Caco-2 (cell line): Measurements from ENCODE around the gene UBQLN4. TPM values are rescaled to one million over a fixed set of nuclear protein-coding genes. Genes with fewer than 3 reads are reported as not detected.
A peak's percentile ranks its signal among the peaks of the same experiment; 100 is the strongest.

Experiments
- BruUV-seq: library from RNA; stranded (reverse); fragments of 400-500 nt; replicated peaks from 2 replicates; lab custom pipeline; 2021; lab: Mats Ljungman, UMichigan
- CTCF ChIA-PET: fragments of 300-600 bp; sonication (Branson Sonifier 250); formaldehyde crosslinking; loops from one replicate; lab custom pipeline; 2022; ENCODE audit warnings: antibody characterized with exemption; lab: Charles Lee
- POLR2A ChIA-PET: fragments of 300-600 bp; sonication (Branson Sonifier 250); formaldehyde crosslinking; loops from one replicate; lab custom pipeline; 2022; ENCODE audit warnings: antibody characterized with exemption; lab: Charles Lee
- DNase-seq, 2 experiments: peaks; one replicate each; pipeline versions ENCODE4 v3.0.0 to v3.0.0-alpha.2; 2020 to 2022
- H3K27me3 ChIP-seq: replicated peaks from 2 replicates; pipeline ENCODE4 v1.6.0; 2011; ENCODE audit warnings: low read length; ENCODE audit not compliant: control insufficient read depth, insufficient read depth
- H3K36me3 ChIP-seq: 2 replicates; pipeline ENCODE4 v1.5.1; 2011; ENCODE audit warnings: low read length; ENCODE audit not compliant: control insufficient read depth, insufficient read depth
- H3K4me1 ChIP-seq: fragments of 250-450 bp; sonication (Bioruptor Pico); 2 replicates; pipeline ENCODE4 v1.5.1; 2020; ENCODE audit warnings: mild to moderate bottlenecking
- H3K4me3 ChIP-seq: 2 replicates; pipeline ENCODE4 v1.5.1; 2011; ENCODE audit warnings: low read depth, mild to moderate bottlenecking, control low read depth, low read length
- H3K9me3 ChIP-seq: fragments of 250-450 bp; sonication (Bioruptor Pico); 2 replicates; pipeline ENCODE4 v1.5.1; 2020; ENCODE audit warnings: mild to moderate bottlenecking, moderate library complexity
- H3K27ac Mint-ChIP-seq: one replicate; pipeline ENCODE4 v1.8.0; 2022; ENCODE audit warnings: mixed read lengths; ENCODE audit not compliant: unreplicated experiment
- H3K27me3 Mint-ChIP-seq: one replicate; pipeline ENCODE4 v1.8.0; 2022; ENCODE audit warnings: mixed read lengths; ENCODE audit not compliant: insufficient read depth, unreplicated experiment
- H3K36me3 Mint-ChIP-seq: one replicate; pipeline ENCODE4 v1.8.0; 2022; ENCODE audit warnings: mild to moderate bottlenecking, mixed read lengths; ENCODE audit not compliant: insufficient read depth, unreplicated experiment
- H3K4me1 Mint-ChIP-seq: one replicate; pipeline ENCODE4 v1.8.0; 2022; ENCODE audit warnings: low read depth, mixed read lengths; ENCODE audit not compliant: unreplicated experiment
- H3K4me3 Mint-ChIP-seq: one replicate; pipeline ENCODE4 v1.8.0; 2022; ENCODE audit warnings: mild to moderate bottlenecking, moderate library complexity, mixed read lengths; ENCODE audit not compliant: unreplicated experiment
- H3K9me3 Mint-ChIP-seq: one replicate; pipeline ENCODE4 v1.8.0; 2022; ENCODE audit warnings: mixed read lengths; ENCODE audit not compliant: unreplicated experiment
- CTCF ChIP-seq, 2 experiments: fragments of 200-600 bp in 1 of 2; IDR thresholded peaks; 1 replicate in 1 of 2; 2 replicates in 1 of 2; pipeline versions ENCODE4 v1.5.1 to v1.8.0; 2011 to 2022; ENCODE audit warnings: antibody characterized with exemption in 1 of 2, control low read depth in 1 of 2, inconsistent platforms in 1 of 2, low read depth in 1 of 2, low read length in 1 of 2, mild to moderate bottlenecking in 1 of 2, moderate library complexity in 1 of 2; ENCODE audit not compliant: insufficient read depth in 1 of 2, severe bottlenecking in 1 of 2, unreplicated experiment in 1 of 2
- intact Hi-C: fragments of 100-400 bp; cut with micrococcal nuclease; formaldehyde crosslinking; loops from one replicate; pipeline ENCODE4 v1.10.0; 2022; ENCODE audit not compliant: unreplicated experiment
- total RNA-seq: library from RNA; stranded (reverse); gene quantifications from 2 replicates; pipeline ENCODE4 v1.2.3, GENCODE V29; 2022

Gene UBQLN4
- total RNA-seq, 1 experiment from 2014 or later: 60.9 TPM

GRCh38 chr1:155989242-155990004, 64.2 kb downstream of the UBQLN4 start:
- BruUV-seq: no TSS peak
- no peak overlapping the region for H3K27ac Mint-ChIP-seq
- DNase-seq: peak; percentile 60 to 80

More at GRCh38 chr1:155989242-155990004, 64.2 kb downstream of the UBQLN4 start:
- no peaks in the 10 kb centered on the region for H3K27me3 Mint-ChIP-seq
- H3K36me3 Mint-ChIP-seq: no peaks in the 10 kb centered on the region
- H3K27me3 ChIP-seq: no peaks in the 10 kb centered on the region
- H3K4me1 Mint-ChIP-seq: peaks cover 2% of the 10 kb centered on the region
- POLR2A ChIA-PET: no interaction called here
- peak; percentile 94 to 98 for TF ChIP-seq CTCF (IDR thresholded peaks at IDR 0.05; ENCODE audit: insufficient read depth in 1 of 2, low read depth in 1 of 2, low read length in 1 of 2, severe bottlenecking in 1 of 2, unreplicated experiment in 1 of 2)
- CTCF ChIA-PET: interaction anchor here (0.6 to 3.1 kb wide), 13 partner anchors 11 to 79 kb away, joined by 3 to 29 read pairs (median 5); partner anchors contain the start of gene ARHGEF2
- H3K9me3 ChIP-seq: no peaks in the 10 kb centered on the region
- intact Hi-C loops: loop anchor here (1.0 kb wide), 3 partner anchors 23 to 55 kb away; partner anchors contain the start of gene KHDC4
- no peaks in the 10 kb centered on the region for H3K36me3 ChIP-seq
- no peak overlapping the region for H3K4me3 ChIP-seq
- no peaks in the 10 kb centered on the region for H3K9me3 Mint-ChIP-seq
- H3K4me3 Mint-ChIP-seq: no peak overlapping the region
- H3K4me1 ChIP-seq: peaks cover 4% of the 10 kb centered on the region

Other genes starting within 250 kb of the UBQLN4 start
- gene GON4L, start 196.6 kb downstream of the UBQLN4 start, total RNA-seq: 43.7 and 47.3 TPM in 2 replicates
- 0.05 TPM in 1 of 2 replicates, not detected in the other for gene SYT11, start 194.2 kb downstream of the UBQLN4 start, total RNA-seq
- gene RIT1, start 142.4 kb downstream of the UBQLN4 start, total RNA-seq: 21.9 and 23.0 TPM in 2 replicates
- 68.5 and 72.9 TPM in 2 replicates for gene KHDC4, start 119.4 kb downstream of the UBQLN4 start, total RNA-seq
- not detected in 2 replicates for gene RXFP4, start 112.2 kb downstream of the UBQLN4 start, total RNA-seq
- 46.9 and 60.3 TPM in 2 replicates for gene ARHGEF2, start 75.3 kb downstream of the UBQLN4 start, total RNA-seq
- gene SSR2, start 32.8 kb downstream of the UBQLN4 start, total RNA-seq: 198 and 203 TPM in 2 replicates
- 49.4 and 49.5 TPM in 2 replicates for gene LAMTOR2, start 984 bp upstream of the UBQLN4 start, total RNA-seq
- gene RAB25, start 7.4 kb upstream of the UBQLN4 start, total RNA-seq: 138 and 141 TPM in 2 replicates
- gene MEX3A, start 28.7 kb upstream of the UBQLN4 start, total RNA-seq: 8.9 and 12.2 TPM in 2 replicates
- gene LMNA, start 60.9 kb upstream of the UBQLN4 start, total RNA-seq: 112 and 113 TPM in 2 replicates
- 0.52 and 1.3 TPM in 2 replicates for gene SEMA4A, start 99.8 kb upstream of the UBQLN4 start, total RNA-seq
- 29.3 and 31.1 TPM in 2 replicates for gene SLC25A44, start 140.3 kb upstream of the UBQLN4 start, total RNA-seq
- 90.2 and 95.7 TPM in 2 replicates for gene PMF1, start 159.2 kb upstream of the UBQLN4 start, total RNA-seq
- 1.3 and 2.0 TPM in 2 replicates for gene BGLAP, start 188.4 kb upstream of the UBQLN4 start, total RNA-seq
- gene PAQR6, start 194.3 kb upstream of the UBQLN4 start, total RNA-seq: 4.1 and 4.6 TPM in 2 replicates
- 146 and 155 TPM in 2 replicates for gene SMG5, start 229.0 kb upstream of the UBQLN4 start, total RNA-seq
- 9.5 and 10.7 TPM in 2 replicates for gene TMEM79, start 230.5 kb upstream of the UBQLN4 start, total RNA-seq
- 63.9 and 74.4 TPM in 2 replicates for gene GLMP, start 241.9 kb upstream of the UBQLN4 start, total RNA-seq
- not detected in 2 replicates for gene VHLL, start 245.5 kb upstream of the UBQLN4 start, total RNA-seq